ENCODE data around the gene EPG5.
"Not testable (repeated sequence)": the region's sequence is repeated elsewhere in the genome, so short reads cannot be mapped to it uniquely, and the experiment has no call there.

Gene EPG5

DNA sequence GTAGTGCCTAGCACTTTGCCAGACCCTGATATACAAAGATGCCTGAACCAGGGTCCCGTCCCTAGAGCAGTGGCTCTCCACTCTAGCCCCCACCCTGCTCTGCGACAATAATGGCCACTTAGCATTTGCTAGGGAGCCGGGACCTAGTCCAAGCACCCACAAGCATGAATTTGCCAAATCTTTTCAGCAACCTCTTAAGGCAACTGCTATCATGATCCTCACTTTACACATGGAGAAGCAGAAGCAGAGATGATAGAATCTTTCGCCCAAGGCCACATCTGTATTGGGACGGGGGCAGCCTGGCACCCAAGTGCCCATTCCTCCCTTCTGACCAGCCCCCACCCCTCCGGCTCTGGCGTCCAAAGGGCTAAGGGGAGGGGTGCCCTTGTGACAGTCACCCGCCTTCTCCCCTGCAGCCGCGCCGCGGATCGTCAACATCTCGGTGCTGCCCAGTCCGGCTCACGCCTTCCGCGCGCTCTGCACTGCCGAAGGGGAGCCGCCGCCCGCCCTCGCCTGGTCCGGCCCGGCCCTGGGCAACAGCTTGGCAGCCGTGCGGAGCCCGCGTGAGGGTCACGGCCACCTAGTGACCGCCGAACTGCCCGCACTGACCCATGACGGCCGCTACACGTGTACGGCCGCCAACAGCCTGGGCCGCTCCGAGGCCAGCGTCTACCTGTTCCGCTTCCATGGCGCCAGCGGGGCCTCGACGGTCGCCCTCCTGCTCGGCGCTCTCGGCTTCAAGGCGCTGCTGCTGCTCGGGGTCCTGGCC is 128.6 kb downstream of the EPG5 start:
- no peak for DNase-seq (ENCODE audit: low spot score)

DNA sequence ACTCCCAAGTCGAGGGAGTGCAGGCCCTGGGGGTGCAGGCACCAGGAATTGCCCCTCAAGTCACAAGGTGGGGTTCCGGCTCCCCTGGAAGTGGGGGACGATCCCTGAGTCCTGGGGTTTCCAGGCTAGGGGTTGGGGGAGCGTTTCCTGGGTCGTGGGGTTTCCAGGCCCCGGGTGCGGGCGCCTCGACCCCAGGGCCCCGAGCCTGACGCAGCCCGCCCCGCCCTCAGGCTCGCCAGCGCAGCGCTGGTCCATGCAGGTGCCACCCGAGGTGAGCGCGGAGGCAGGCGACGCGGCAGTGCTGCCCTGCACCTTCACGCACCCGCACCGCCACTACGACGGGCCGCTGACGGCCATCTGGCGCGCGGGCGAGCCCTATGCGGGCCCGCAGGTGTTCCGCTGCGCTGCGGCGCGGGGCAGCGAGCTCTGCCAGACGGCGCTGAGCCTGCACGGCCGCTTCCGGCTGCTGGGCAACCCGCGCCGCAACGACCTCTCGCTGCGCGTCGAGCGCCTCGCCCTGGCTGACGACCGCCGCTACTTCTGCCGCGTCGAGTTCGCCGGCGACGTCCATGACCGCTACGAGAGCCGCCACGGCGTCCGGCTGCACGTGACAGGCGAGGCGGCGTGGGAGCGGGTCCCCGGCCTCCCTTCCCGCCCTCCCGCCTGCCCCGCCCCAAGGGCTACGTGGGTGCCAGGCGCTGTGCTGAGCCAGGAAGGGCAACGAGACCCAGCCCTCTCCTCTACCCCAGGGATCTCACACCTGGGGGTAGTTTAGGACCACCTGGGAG is 129.7 kb downstream of the EPG5 start:
- peak; percentile 21 for DNase-seq (ENCODE audit: low spot score)

DNA sequence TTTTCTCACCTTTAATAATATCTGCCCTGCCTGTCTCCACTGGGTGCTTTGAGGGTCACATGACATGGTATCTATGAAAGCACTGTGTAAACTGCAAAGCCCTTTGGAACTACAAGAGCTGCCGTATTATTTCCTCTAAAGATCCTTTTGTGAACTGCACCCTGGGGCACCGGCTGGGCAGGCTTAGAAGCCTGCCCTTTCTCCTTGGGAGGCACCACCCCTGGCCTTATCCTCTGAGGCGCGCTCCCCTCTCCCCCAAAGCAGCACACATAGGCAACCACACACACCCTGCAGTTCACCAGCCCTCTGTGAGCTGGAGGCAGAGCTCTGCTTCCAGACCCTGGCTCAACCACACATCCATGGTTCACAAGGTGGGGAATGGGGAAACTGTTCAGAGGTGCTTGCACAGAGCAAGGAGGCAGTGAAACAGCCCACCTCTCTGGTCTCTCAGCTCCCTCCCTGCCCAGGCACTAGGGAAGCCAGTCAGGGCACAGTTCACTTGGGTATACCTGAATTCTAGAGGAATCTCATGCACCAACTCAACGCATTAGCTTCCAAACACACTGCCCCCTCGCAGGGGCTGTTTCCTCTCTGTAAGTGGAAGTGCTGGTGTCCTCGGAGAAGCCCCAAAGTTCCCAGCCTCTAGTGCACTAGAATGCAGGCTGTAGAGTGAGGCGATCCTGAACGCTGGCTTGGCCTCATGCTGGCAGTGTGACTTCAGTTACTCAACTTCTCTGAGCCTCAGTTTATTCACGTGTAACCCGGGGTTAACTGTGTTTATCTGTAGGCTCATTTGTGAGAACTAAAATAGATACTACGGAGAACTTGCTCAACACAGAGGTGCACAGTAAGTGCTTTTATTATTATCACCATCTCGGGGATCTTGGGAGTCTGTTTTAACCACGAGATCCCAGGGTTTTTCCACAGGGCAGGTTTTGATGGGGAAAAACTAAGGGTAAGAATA is 130.6 kb downstream of the EPG5 start:
- no peak for DNase-seq (ENCODE audit: low spot score)

DNA sequence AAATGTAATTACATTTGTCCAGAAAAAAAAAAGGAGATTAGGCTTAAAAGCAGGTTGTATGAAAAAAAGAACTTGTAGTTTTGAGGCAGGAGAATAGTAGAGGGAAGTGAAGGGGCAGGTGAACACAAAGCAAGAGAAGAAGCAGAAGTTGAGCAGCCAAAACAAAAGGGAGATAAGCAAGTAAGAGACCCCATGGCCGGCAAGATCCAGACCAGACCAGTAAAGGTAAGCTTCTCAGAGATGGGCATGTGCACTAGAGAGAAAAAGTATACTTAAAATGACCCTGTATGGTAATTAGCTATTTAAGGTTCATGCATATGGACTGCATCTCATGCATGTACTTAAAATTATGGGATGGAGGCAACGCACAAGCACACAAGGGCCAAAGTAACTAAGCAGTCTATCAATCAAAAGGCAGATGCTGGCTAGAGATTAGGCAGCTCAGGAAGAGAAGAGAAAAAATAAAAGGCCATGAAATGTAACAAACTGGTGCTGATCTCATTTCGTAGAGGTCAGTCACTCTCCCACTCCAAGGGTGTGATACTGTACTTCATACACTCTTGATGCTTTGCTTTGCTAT is 132.0 kb downstream of the EPG5 start:
- DNase-seq (ENCODE audit: low spot score), result no peak

DNA sequence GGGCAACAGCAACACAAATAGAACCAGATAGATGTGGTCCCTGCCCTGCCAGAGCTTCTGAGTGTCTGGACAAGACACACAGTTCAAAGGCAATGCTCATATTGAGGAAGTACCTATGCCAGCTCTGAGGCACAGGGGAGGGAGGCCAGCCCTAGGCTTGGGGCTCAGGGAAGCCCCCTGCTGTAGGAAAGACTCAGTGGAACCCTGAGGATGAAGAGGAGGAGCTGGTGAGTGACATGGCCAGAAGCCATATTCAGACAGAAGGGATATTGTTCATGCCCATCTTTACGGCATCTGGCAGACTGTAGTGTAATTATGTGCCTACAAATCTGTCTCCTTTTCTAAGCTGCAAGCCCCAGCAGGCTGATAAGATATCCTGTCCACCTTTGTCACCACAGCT is 132.8 kb downstream of the EPG5 start:
- DNase-seq (ENCODE audit: low spot score), result no peak

DNA sequence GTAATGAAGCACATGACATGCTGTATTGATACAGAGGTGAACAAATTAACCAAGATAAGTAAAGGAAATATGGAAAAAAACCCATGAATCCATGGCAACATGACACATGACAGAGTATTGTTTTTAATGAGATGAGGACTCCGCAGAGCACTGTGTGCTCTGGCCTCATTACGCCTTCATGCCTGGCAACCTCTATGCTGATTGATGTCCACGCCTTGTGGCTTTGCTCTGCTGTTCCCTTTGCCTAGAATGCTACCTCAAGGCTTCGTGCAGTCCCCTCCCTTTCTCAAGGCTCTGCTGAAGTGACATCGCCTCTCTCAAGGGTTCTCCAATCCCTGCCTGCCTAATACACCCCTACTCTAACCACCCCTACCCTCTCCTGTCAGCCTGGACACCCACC is 133.3 kb downstream of the EPG5 start:
- no peak for DNase-seq (ENCODE audit: low spot score)

DNA sequence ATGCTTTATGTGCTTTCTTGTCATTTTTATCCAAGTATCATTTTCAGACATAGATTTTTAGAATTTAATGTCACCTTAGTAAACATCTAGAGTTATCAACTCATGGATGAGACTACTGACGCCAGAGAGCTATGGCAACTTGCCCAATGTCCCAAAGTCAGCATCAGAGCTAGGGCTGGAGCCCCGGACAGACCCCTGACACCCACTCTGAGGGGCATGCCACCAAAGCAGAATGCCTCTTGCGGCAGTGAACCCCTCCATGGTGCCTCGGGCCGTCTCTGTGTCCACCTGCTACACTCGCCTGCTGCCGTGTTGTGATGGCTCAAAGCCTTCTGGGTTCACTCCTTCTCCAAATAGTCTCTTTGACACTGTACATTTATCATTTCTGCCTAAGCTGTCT is 136.2 kb downstream of the EPG5 start:
- DNase-seq (ENCODE audit: low spot score), result no peak

DNA sequence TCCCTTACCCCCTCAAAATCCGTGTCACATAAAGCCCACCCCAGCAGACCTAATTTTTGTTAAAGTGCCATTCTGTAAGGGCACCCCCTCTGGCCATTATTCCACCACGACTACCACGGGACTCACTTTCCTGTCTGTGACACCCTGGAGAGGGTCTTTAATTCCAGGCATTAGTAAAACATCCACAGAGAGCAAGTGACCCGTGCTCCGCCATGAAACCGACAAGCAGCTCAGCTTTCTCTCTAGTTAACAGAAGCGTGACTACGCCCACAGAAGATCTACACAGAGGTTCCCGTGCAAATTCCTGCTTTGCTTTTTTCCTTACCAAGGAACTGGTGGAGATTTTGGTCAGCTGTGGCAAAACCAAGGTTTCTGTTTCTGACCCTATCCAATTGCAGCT is 137.3 kb downstream of the EPG5 start:
- no peak for DNase-seq (ENCODE audit: low spot score)

DNA sequence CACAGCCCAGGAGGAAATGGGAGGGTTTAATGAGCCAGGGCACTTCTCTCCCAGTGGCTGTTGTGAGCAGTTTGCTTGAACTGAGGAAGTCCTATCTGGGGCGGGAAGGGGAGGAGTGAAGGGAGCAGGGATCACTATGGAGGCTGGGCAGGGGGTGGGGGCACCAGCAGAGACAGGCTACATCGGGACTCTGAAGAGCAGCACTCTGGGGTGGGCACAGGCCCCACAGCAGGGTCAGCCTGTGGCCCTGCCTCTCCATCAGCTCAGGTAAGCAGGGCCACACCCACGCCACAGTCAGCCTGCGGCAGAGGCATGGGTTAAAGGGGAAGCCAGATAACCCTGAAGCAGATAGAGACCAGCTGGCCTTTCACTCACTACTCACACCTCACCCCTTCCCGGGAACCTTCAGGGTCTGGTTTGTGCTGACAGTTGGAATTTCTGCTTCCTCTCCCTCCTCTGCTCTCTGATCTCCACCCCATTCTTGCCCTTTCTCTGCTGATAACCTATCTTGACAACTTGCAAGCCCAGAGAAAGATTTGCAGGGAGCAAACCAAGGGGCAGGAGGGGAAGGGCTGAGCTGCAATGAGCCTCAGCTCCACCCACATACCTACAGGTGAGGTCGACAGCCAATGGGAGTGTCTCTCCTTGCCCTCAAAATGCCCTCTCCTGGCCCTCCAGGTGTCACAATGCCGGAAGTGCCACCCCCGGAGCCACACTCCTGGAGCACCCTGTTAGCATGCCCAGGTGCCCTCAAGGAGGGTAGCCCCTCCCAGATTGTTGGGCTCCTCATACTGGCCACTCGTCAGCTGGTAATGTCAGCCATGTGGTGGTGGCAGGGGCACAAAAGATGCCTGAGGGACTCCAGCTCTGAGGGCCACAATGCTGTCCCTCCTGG is 138.0 kb downstream of the EPG5 start:
- DNase-seq (ENCODE audit: low spot score), result no peak

DNA sequence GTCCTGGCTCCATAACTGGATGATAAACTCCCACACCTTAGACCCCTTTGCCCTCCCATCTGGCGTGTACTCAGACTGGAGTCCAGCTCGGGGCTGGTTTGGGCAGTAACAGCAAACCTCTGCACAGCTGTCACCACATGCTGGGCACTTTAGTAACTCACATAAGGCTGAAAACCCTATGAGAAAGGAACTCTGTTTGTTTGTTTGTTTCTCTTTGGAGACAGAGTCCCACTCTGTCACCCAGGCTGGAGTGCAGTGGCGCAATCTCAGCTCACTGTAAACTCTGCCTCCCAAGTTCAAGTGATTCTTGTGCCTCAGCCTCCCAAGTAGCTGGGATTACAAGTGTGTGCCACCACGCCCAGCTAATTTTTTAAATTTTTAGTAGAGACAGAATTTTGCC is 140.4 kb downstream of the EPG5 start:
- DNase-seq (ENCODE audit: low spot score), result not testable (repeated sequence)

DNA sequence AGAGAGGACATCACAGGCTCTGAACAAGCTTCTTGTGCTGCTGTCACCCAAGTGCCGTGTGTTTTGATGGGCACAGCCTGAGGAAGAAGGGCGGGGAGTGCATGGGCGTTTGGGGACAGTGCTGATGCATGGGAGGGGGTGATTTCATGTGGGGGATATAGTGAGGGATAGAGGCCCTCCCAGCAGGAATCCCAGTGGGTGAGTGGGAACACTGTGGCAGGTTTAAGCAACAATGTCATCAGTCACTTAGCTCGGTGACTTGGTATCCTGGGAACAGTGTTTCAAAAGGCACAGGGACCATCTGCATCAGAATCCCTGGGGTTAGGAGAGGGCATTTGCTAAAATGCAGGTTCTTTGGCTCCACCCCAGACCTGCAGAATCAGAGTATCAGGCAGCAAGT is 141.0 kb downstream of the EPG5 start:
- DNase-seq (ENCODE audit: low spot score), result no peak

DNA sequence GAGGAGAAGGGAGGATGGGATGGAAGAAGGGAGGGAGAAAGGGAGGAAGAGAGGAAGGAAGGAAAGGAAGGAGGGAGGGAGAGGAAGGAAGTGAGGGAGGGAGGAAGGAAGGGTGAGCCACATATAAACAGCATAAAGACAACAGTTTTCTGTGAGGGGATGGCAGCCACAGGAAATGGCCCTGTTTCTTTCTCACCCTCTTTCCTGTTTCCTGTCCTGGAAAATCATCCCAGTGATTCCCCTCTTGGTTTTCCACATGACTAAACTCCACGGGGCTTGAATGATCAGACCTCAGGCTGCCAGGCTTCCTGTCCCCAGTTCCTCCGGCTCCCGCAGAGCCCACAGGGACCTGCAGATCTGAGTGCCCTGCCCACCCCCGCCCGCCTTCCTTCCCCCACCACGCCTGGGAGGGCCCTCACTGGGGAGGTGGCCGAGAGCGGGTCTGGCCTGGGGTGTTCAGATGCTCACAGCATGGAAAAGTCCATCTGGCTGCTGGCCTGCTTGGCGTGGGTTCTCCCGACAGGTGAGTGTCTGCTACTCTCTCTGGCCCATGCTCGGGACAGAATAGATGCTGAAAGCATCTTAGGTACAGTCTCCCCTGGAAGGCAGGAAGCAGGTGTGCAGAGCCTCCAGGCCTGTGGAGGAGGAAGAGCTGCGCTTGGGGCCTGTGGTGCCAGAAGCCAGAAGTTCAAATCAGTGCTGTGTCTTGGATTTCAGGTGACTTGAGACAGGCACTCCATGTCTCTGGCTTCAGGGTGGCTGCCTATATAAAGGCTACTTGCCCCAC is 141.7 kb downstream of the EPG5 start, which contains the start of gene SIGLEC15:
Gene SIGLEC15, plus strand, starts transcription at position 418 of the 787 bp plus-strand sequence. Its CDS starts 54 bp downstream, at position 472.
- no peak for DNase-seq (ENCODE audit: low spot score)

DNA sequence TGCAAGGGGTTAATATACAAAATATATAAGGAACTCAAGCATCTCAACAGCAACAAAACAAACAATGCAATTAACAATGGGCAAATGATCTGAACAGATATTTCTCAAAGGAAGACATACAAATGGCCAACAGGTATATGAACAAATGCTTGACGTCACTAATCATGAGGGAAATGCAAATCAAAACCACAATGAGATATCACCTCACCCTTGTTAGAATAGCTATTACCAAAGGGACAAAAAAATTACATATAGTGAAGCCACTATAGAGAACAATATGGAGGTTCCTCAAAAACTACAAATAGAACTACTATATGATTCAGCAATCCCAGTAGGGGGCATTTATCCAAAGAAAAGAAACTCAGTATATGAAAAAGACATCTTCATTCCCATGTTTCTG is 145.4 kb downstream of the EPG5 start:
- DNase-seq (ENCODE audit: low spot score), result no peak

DNA sequence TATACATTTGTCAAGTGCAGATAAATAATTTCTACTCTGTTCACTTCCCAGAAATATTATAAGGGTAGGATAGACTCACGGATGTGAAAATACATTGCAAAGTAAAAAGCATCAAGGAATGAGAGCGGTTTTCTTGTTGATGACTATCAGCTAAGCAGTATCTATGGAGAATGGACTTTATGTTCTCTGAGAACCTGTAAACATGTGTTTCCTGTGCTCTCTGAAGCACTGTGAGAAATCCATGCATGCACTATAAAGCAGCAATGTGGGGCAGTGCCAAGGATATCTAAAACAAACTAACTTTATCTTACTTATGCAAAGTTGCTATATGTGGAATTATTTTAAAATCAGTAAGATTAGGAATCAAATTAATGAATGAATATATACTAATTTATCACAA is 146.1 kb downstream of the EPG5 start:
- no peak for DNase-seq (ENCODE audit: low spot score)

DNA sequence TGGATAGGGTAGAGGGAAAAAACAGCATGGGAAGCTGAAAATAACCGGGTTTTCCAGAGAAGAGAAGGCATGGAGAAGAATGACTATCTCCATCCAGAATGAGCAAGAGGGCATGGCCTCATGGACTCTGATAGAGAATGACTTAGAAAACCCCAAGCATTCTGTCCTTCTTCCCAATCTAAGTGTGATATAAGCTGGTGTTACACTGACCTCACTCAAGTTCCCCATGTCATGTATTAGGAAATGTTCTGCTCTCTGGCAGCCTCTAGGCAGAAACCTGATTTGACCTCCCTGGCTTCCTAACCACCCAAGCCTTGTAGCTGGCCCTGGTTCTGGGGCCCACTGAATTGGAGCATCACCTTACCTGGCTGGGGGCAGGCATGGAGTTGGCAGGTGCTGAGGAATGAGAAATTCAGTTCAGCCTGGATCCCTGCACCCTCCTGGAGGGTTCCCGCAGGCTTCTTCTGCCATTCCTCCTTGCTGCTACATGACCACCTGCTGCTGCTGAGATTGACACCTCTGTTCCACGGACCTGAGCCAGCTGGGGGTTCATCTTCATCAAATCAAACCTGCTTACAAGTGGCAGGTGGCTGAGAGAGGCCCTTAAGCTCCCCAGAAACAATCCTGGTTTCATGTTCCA is 146.9 kb downstream of the EPG5 start:
- no peak for DNase-seq (ENCODE audit: low spot score)

DNA sequence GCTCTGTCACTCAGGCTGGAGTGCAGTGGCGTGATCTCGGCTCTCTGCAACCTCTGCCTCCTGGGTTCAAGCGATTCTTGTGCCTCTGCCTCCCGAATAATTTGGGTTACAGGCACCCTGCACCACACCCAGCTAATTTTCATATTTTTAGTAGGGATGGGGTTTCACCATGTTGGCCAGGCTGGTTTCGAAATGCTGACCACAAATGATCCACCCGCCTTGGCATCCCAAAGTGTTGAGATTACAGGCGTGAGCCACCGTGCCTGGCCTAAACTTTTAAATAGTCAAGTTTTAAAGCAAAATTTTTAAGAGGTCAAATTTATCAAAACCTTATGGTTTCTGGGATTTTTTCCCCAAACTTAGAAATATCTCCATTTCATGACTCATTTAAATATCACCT is 148.4 kb downstream of the EPG5 start:
- DNase-seq (ENCODE audit: low spot score), result not testable (repeated sequence)

DNA sequence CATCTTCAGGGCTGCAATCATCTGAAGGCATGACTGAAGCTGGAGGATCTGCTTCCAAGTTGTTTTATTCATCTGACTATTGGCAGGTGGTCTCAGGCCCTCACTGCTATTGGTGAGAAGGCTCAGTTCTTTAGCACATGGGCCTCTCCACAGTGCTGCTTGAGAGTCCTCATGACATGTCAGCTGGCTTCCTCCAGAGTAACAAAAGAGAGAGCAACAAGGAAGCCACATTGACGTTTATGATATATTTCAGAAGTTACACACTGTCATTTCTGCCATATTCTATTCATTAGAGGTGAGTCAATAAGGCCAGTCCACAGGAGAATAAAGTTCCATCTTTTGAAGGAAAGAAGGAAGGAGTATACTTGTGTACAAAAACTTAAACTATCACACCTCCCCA is 149.6 kb downstream of the EPG5 start:
- no peak for DNase-seq (ENCODE audit: low spot score)

DNA sequence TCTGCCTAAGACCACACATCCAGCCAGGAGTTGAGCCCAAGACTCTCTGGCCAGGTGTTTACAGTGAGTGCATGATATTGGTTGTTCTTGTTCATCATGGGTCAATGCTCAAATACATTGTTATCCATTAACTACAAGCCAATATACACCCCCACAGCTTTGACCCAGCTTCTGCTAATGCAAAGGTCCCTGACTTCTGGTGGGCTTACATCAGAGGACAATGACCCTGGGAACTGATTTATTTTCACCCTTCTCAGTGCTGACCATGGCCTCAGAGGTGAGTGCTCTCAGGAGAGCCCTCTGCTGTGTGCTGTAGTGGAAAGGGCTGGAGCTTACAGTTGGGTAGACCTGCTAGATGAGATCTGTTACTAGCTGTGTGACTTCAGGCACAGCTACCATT is 152.4 kb downstream of the EPG5 start:
- DNase-seq (ENCODE audit: low spot score), result not testable (repeated sequence)

DNA sequence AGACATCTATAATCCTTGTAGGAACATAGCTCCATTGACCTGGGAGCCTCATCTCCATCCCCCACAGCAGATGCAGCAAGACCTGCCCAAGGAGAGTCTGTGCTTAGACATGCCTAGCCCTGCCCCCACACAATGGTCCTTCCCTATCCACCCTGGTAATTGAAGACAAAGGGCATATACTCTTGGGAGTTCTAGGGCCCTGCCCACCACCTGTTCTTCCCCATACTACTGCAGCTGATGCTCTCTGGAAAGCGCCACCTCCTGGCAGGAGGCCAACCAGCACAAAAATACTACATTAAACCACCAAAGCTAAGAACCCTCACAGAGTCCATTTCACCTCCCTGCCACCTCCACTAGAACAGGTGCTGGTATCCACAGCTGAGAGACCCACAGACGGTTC is 160.0 kb downstream of the EPG5 start:
- peak; percentile 10 for DNase-seq (ENCODE audit: low spot score)

DNA sequence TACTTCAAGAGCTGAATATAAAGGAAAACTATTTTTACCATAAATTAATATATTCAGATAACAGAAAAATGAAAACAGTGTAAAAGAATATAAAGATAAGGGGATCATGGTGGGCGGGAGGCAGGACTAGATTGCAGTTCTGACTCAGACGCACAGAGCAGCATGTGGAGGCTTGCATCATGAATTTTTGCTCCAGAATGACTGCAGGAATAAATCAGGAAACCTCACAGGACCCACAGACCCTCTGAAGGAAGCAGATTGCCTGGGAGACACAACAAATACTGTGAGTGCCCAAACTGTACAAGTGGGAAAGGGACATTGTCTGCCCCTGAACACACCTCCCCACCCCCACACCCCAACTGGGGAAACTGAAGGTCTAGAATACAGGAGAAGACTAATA is 160.9 kb downstream of the EPG5 start:
- DNase-seq (ENCODE audit: low spot score), result no peak

All from CD4-positive, alpha-beta T cell treated with Interleukin-15 for 4 hours (primary cell).